ENCODE data around the gene RYR3.

Gene RYR3

GRCh38 chr15:33773969-33774368 lies 463.2 kb downstream of the RYR3 start:
- no peak for TF ChIP-seq CTCF (IDR thresholded peaks at IDR 0.05)

- no peak for TF ChIP-seq CTCF (IDR thresholded peaks at IDR 0.05)
Observed at GRCh38 chr15:33778852-33779251, 468.1 kb downstream of the RYR3 start.

GRCh38 chr15:33780011-33780768 lies 469.4 kb downstream of the RYR3 start:
- no peak for TF ChIP-seq CTCF (IDR thresholded peaks at IDR 0.05)

GRCh38 chr15:33782966-33783365 lies 472.2 kb downstream of the RYR3 start:
- TF ChIP-seq CTCF (IDR thresholded peaks at IDR 0.05) = no peak

GRCh38 chr15:33785366-33785765 lies 474.6 kb downstream of the RYR3 start:
- TF ChIP-seq CTCF (IDR thresholded peaks at IDR 0.05) = no peak

- no peak for TF ChIP-seq CTCF (IDR thresholded peaks at IDR 0.05)
Observed at GRCh38 chr15:33788906-33789540, 478.3 kb downstream of the RYR3 start.

GRCh38 chr15:33794453-33794852 lies 483.7 kb downstream of the RYR3 start:
- no peak for TF ChIP-seq CTCF (IDR thresholded peaks at IDR 0.05)

All from LNCAP (cell line).